Heart left ventricle (tissue), 13 donors: ENCODE results near the gene TMEM184B.

ENCODE experiments used
- POLR2A ChIP-seq, 2 donors: fragments of 450-650 bp; IDR thresholded peaks; one replicate each; pipeline ENCODE4 v1.6.1; 2017; ENCODE audit warnings: antibody characterized with exemption in 2 of 2, mild to moderate bottlenecking in 2 of 2, moderate library complexity in 2 of 2
- TF ChIP-seq, protein P1 (sequence below), 12 donors: fragments of 200-600 bp; sonication (generic) in 4 of 12; IDR thresholded peaks; one replicate each; pipeline versions ENCODE4 v1.5.0 to v1.8.0; 2018 to 2022; ENCODE audit warnings: antibody characterized with exemption in 12 of 12, mild to moderate bottlenecking in 5 of 12
- donor health status: ischemic (EF 13 %, LVEDD 7.1; RV severe dilation, severe dysfunction).
- donor health status: DM: no; HTN: yes; CAD: no.
- donor health status: DM: no; HTN: no; CAD: no.
- donor health status: ischemic (EF 25% LVEDD 6.9; RV normal size, moderate dysfunction).
- donor health status: ischemic (EF 25% LVEDD 5.7; RV mildly dilated, moderate dysfunction).
- donor health status: ischemic (EF 35%, LVEDD 5.7; RV mildly dilated, moderate dysfunction).
- donor health status: nonischemic (EF 11% LVEDD 7.7; RV severe dilation, severe dysfunction).
- donor health status: DM: yes; HTN: yes; CAD: no.
- donor health status: PGD.
- donor health status: ischemic (EF 29% LVEDD 5.4; RV normal size, mild dysfunction).
- donor health status: nonischemic (EF 23%, LVEDD 6.1; RV moderate dilation, normal function).

- TF ChIP-seq, protein P1, sequence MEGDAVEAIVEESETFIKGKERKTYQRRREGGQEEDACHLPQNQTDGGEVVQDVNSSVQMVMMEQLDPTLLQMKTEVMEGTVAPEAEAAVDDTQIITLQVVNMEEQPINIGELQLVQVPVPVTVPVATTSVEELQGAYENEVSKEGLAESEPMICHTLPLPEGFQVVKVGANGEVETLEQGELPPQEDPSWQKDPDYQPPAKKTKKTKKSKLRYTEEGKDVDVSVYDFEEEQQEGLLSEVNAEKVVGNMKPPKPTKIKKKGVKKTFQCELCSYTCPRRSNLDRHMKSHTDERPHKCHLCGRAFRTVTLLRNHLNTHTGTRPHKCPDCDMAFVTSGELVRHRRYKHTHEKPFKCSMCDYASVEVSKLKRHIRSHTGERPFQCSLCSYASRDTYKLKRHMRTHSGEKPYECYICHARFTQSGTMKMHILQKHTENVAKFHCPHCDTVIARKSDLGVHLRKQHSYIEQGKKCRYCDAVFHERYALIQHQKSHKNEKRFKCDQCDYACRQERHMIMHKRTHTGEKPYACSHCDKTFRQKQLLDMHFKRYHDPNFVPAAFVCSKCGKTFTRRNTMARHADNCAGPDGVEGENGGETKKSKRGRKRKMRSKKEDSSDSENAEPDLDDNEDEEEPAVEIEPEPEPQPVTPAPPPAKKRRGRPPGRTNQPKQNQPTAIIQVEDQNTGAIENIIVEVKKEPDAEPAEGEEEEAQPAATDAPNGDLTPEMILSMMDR (IDR thresholded peaks at IDR 0.05) = no peak
- TF ChIP-seq POLR2A (IDR thresholded peaks at IDR 0.05) = no peak
Measured at GRCh38 chr22:38201371-38201710, 71.5 kb downstream of the TMEM184B start.
